ENCODE measurements around the gene MARCHF6. TPM values are rescaled to one million over a fixed set of nuclear protein-coding genes. Genes with fewer than 3 reads are reported as not detected.
"Not testable (repeated sequence)": the region's sequence is repeated elsewhere in the genome, so short reads cannot be mapped to it uniquely, and the experiment has no call there.

MARCHF6 gene
- total RNA-seq, 1 donor from 2014 or later, result 44.0 TPM

DNA sequence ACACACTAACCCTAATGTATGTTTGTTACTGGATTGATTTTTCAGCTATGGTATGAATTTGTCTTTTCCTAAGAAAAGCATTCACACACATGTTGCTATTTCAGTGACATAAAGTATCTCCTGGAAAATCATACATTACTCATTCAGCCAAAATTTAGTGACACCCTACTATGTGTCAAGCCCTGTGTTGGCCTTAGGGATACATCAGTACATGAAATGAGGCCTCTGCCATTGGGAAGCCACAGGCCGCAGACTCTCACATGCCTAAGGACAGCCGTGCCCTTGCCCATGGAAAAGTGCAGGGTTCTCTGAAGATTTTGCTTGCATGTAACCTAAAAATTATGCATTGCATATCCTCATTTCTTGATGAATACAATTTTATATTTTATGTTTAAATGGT, 5.2 kb upstream of the MARCHF6 start:
- DNase-seq (ENCODE audit: low read depth in 2 of 2), result no peak

- DNase-seq (ENCODE audit: low read depth in 2 of 2), result peak; percentile 48 to 68
Observed at GRCh38 chr5:10351199-10351905, 2.1 kb upstream of the MARCHF6 start.

DNA sequence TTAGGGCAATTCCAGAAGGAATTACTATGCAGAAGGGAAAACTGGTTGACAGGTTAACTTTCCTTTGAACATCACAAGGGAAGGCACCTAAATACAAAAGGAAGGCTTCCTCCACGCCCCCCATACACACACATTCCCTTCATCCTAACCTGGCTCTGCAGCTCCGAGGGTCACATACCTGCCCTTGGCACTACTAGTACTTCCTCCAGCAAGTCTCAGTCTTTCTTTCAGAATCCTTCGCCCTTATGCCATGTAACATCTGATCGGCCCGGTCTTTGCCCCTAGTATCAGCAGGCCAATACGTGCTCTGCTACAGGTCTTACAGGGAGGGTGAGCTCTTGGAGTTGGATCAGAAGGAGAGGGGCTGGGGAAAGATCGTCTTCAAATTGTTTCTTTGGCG, 1.6 kb upstream of the MARCHF6 start:
- DNase-seq (ENCODE audit: low read depth in 2 of 2), result no peak

- no peak for DNase-seq (ENCODE audit: low read depth in 2 of 2)
Observed at GRCh38 chr5:10352430-10353240, 860 bp upstream of the MARCHF6 start.

DNA sequence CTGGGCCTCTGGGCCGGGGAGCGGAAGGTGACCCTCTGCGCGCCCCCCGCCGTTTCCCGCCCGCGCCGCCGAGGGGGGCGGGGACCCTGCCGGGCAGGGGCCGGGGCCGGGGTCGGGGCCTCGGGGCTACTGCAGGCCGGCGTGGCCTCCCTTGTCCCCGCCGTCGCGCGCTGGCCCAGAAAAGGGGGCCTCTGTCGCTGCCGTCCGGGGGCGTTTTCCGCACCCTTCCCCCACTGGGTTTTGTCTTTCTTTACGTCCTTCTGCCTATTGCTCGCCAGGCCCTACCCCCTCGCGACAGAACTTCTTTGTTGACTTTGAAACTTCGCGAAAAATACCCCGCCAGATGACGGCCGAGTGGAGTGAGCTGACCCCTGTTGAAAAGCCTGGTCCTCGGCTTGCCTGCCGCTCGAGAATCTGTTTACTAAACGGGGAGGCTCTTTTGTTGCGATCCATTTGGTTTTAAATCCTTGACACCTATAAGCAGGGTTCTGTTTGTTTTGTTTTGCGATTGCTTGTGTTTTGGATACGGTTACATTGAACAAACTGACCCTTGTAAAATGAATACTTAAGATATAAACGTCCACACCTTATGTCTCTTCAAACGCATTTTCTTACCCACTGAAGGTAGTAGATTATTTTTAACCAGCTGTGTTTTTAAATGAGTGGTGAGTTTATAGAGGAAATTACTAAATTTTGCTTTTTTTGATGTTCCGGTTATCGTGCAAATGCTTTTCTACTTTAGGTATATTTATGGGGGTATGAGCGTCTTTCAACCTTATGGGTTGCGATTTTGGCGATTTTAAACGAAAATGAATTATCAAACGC, 765 bp downstream of the MARCHF6 start:
- peak; percentile 50 to 73 for DNase-seq (ENCODE audit: low read depth in 2 of 2)

DNA sequence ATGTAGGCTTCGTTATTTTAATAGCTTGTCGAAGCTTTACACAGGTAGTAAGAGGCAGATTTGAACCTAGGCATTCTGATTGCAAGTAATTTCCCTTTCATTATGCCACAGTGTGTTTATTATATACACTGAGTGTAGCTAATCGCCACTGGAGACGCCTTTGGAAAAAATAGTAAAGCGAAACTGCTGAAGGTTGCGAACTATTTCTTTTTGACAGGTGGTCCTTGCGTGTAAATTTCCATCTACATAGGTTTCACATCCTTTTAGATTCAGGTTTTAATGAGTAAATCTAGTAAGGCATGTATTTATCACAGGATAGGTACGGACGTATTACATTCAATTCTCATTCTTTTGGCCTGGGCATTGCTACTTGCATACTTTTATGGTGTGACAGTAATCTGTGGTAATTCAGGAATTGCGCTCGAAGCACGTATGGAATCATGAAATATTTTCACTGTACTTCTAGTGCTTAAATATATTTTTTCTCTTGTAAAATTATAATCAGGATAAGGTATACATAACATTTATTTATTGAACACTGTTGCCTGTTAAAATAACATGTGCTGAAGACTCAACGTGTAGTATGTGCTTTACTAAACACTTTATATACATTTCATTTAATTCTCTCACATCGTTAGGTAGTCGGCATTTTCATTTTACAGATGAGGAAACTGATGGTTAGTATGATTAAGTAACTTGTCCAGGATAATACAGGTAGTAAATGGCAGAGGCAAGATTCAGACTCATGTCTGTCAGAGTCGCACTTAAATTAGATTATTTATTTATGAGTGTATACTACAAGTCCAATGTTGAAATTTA, 1.8 kb downstream of the MARCHF6 start:
- peak; percentile 55 to 61 for DNase-seq (ENCODE audit: low read depth in 2 of 2)

GRCh38 chr5:10358999-10359398, 5.5 kb downstream of the MARCHF6 start:
- DNase-seq (ENCODE audit: low read depth in 2 of 2), result no peak

DNA sequence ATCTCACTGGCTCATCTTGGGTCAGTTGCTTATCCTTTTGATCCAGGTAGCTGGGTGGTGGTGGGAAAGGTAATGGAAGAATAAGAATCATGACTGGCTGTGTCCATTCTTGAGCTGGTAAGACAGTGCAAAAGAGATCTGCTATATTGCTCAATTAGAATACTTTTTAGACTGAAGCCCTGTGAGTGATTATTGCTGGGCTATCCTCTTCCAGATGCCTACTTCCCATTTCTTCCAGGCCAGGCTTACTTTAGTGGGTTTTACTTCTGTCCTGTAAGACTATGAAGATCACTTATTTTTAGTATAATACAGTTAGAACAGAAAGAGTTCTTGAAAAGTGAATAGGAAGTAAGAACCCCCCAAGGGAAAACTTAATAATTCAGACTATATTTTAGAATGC, 7.2 kb downstream of the MARCHF6 start:
- no peak for DNase-seq (ENCODE audit: low read depth in 2 of 2)

DNA sequence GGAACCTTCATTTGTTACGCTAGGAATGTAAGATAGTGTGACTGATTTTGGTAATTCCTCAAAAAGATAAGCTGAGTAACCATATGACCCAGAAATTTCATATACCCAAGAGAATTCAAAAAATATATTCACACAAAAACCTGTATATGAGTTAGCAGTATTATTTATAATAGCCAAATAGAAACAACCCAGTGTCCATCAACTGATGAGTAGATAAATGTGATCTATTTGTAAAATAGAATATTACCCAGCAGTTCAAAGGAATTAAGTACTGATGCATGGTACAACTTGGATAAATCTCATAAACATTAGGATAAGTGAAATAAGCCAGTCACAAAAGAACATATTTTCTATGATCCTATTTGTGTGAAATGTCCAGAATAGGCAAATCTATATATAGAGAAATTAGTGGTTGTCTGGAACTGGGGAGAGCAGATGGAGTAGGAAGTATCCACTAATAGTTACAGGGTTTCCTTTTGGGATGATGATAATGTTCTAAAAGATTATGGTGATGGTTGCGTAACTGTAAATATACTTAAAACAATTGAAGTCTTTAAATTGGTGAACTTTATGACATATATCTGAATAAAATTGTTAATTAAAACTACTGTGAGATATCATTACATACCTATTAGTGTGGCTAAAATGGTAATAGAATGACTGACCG, 10.2 kb downstream of the MARCHF6 start:
- no peak for DNase-seq (ENCODE audit: low read depth in 2 of 2)

DNA sequence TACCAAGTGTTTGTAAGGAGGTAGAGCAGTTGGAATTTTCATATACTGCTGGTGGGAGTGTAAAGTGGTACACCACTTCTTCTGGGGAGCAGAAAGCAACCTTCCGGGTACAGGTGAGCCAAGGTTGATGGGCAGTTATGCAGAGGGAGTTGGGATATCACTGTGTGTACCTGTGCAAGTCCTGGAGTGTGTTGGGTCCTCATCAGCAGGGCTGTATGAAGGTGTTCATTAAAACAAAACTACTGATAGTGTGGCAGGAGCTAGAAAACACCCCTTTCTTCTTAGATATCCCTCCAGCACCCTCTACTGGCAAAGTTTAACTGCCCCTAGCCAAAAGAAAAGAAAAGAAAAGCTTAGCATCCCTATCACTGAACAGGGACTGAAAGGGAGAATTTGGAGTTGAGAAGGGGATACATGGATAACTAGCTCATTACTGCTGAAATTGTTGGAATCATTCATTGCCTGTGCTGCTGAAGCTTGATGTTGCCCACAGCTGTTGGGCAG, 10.7 kb downstream of the MARCHF6 start:
- DNase-seq (ENCODE audit: low read depth in 2 of 2), result no peak

GRCh38 chr5:10365782-10366181, 12.3 kb downstream of the MARCHF6 start:
- DNase-seq (ENCODE audit: low read depth in 2 of 2), result no peak

- peak in 1 of 2 donors; percentile 65 for DNase-seq (ENCODE audit: low read depth in 2 of 2)
Observed at GRCh38 chr5:10366310-10367272, 13.1 kb downstream of the MARCHF6 start.

DNA sequence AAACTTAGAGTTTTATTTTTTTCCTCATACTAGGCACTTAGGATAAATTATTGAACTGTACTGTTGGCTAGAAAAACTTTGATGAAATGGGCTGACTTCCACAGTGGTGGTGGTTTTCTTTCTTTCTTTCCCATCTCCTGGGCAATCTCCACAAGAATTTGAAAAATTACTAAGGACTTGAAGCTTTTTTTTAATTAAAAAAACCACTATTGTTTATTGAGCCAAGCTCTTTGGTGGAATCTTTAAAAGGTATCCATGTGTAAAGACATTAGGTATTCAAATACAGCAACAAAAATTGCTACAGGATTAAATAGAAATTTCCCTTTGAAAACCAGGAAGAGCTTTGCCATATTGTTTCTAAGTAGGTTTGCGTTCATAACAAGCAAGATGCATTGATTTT, 14.1 kb downstream of the MARCHF6 start:
- DNase-seq (ENCODE audit: low read depth in 2 of 2), result no peak

- no peak for DNase-seq (ENCODE audit: low read depth in 2 of 2)
Observed at GRCh38 chr5:10370931-10371330, 17.4 kb downstream of the MARCHF6 start.

- DNase-seq (ENCODE audit: low read depth in 2 of 2), result not testable (repeated sequence)
Observed at GRCh38 chr5:10371369-10371768, 17.9 kb downstream of the MARCHF6 start.

DNA sequence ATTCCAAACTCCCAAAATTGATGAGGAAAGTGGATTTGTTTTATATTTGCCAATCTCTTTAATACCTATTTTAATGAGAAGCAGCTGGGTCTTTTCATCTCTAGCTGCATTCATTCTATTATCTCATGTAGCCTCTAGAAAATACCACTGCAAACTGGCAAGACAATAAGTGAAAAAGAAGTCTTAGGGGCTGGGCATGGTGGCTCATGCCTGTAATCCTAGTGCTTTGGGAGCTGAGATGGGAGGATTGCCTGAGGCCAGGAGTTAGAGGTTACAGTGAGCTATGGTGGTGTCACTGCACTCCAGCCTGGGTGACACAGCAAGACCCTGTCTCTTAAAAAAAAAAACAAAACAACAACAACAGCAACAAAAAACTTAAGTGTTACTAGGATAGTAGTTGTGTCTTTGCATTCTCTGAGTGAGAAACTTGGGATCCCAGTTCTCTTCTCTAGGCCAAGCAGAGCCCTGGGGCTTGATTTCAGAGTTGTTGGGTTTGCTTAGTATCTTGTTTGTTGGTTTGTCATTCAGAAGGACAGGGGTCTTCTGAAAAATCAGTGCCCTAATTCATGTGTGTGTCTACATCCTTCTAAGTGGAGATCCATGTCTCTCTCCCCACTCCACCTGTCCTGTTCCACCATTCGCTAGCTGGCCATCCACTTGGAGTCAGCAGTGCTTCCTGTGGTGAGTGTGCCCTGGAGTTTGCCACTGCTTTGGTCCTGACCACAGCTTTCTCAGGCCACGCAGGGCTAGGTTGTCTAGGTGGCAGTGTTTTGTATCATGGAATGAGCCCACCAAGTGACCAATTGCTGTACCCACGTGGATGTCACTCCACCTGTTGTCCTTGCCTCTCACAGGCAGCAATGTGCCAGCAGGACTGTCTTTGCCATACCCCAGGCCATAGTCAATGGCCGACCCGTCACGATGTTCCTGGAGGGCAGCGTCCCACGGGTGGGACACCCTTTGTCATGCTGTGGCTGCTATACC, 19.5 kb downstream of the MARCHF6 start:
- DNase-seq (ENCODE audit: low read depth in 2 of 2), result no peak

DNA sequence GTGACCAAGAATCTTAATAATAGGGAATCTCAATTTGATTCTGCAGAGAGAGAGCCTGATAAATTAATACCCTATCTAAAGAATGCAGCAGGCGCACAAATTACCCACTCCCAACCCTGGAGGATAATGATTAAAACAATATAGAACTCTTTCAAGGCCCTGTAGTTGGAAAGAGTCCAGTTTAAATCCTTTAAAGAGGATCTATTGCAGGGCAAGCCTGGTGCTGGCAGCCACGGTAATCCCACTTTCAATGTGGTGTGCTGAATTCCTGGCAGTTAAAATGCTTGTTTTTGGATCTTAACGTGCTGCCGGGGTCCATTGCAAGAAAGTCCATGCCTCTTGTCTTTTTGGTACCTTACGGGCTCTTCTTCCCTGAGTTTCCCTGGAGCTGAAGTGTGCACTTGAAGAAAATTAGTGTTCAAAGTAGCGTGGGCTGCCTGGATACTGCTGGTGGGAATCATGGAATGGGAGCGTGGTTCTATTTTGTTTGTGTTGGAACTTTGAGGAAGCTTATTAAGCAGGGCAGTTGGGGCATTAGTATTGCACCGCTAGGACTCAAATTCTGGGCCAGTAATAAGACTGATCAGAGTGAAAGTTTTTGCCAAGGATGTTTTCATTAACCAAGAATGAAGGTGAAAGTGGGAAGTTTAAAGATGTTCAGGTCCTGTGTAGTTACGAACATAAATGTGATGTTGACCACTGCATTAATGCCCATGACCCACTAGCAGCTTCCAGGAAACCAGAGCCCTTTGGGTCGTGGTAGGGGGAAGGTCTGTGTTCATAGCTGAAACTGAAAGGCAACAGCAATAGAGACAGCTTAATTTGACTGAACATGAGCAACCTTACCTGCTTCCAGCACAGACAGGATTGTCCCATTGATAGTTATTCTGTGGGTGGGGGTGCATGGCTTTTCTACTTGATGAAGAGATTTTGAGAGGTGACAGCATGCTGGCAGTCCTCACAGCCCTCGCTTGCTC, 20.8 kb downstream of the MARCHF6 start:
- DNase-seq (ENCODE audit: low read depth in 2 of 2), result no peak
